Activated CD8-positive, alpha-beta memory T cell treated with anti-CD3 and anti-CD28 coated beads for 24 hours (primary cell): ENCODE data around the gene IRF2BPL.

Experiments
- DNase-seq: peaks from one replicate; pipeline ENCODE4 v3.0.0-alpha.2; 2020

Gene IRF2BPL

DNA sequence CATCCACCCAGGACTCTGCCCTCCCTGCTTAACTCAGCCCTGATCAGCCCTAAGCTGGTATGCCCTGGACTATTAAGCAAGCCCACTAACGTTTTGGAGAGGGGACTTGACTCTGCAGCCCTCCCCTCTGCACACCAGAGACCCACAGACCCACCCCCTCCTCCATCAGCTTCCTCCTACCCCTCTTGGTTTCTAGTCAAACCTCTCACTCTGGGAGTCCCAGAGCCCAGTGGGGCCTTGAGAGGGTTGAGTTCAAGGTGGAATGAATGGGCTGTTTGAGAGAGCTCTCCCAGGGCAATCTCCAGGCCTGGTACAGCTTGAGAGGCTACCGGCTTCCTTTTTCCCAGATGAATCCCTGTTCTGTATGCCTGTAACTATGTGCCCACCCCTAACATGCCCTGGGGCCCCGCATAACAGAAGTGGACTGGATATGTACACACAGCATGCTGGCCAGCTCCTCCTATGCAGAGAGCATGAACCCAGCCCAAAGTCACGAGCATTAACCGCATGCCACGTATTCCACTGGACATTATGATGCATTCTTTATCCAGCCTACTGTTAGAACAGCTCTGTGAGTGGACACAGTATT is 43.6 kb downstream of the IRF2BPL start:
- DNase-seq = no peak

DNA sequence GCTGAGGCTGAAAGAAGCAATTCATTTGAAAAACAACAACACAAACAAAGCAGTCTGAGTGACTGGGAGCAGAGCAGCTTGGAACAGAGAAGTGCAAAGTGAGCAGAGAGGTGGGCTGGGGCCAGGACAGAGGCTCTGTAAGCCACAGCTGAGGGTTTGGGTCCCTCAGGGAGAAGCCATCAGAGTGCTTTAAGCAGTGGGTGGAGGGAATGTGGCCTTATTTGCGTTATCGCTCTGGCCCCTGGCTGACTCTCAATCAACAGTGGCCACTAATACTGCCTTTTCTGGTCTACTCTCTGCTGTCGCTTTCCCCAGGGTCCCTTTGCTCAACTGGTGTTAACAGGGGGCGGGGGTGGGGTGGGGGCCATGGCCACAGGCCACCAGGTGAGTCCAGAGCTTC is 44.2 kb downstream of the IRF2BPL start:
- no peak for DNase-seq

DNA sequence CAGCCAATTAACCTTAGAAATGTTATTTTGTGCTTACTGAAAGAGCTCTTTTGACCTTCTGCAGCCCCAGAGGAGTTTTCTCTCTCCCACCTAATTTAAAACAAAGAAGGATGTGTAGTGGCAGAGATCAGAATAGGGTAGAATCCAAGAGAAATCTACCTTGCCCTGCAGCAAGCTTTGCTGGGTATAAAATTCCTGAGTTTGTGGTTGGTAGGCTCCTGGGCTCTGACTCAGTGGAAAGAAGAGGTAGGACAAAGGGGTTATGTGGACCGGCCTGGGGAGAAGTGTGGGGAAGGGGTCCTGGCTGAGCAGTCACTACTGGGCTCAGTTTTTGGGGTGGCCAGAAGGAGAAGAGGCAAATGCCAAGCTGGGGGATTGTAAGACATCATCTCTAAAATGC is 46.8 kb downstream of the IRF2BPL start:
- DNase-seq = no peak

DNA sequence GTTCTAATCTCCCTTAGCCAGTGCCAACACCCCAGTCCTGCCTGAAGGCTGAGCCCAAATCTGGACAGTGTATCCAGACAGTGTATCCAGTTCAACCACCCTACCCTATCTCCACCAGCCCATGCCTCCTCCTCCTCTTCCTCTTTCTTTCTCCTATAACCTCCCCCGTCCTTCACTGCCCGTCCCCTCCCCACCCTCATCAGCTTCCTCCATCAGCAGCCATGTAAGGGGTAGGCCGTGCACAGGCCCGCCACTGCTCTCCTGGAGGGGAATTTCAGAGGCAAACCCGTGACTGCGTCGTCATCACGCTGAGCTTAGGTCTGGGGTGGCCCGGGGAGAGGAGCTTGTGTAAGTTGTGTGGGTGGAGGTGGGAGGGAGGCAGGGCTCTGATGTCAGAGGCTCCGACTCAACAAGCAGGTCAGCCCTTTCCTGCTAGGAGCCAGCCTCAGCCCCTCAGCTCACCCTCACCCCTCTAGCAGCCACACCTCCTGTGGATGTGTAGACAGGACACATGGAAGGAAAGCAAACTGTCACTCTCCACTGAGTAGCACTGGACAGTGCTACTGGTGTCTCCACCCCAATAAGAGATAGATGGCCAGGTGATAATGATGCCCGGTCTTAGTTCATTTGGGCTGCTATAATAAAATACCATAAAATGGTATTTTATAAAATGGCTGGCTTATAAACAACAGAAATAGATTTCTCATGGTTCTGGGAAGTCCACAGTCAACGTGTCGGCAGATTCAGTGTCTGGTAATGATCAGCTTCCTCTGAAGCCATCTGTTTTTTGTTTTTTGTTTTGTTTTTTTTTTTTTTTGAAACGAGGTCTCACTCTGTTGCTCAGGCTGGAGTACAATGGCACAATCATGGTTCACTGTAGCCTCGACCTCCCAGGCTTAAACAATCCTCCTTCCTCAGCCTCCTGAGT is 50.5 kb downstream of the IRF2BPL start:
- peak; percentile 89 for DNase-seq

DNA sequence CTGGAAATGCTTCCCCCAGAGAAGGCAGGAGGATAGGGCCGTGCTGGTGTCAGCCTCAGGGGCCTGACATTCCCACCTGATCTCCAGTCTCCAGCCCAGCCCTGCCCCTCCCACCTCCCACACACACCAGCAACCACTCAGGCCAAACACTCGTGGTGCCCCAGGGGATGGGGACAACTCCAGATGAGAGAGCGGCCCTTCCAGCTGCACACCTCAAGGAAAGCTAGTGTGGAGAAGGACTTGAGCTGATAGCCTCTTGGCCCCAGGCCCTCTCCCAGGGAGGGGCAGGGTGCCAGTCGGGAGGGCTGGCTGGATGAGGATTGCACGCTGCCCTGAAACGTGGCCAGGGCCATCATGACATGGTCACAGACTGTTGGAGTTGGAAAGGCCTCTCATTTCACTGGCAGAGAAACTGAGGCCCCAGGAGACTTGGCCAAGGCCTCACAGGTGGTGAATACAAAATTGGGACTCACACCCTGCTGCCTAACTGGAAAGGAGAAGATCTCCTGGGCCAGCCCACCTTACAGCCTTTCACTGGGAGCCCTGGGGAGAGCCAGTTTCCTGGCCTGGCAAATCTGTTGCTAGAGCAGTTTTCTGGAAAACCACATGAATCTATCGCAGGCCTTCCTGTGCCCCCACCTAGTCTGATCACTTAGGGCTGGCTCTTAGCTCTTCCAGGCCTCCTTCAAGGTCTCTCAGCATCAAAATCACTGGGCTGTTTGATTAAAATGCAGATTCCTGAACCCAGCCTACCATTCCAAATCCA is 52.1 kb downstream of the IRF2BPL start:
- DNase-seq = no peak

DNA sequence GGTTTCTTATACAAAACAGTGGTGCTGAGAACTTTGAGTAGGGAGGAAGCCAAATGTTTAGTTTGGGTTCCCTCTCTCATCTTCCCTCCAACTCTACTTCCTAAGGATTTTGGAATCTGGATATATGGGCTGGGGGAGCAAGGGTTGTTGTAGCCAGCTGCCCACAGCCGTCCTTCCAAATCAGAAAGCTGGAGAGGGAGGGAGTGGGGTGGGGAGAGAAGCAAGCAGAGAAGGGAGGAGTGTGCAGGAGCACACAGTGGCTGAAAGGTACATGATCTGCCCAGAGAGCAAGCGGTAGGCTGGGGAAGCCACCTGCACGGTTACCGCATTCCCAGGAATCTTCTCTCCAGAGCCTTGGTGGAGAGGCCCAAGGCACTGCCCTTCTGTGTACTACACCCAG is 52.7 kb downstream of the IRF2BPL start:
- no peak for DNase-seq

DNA sequence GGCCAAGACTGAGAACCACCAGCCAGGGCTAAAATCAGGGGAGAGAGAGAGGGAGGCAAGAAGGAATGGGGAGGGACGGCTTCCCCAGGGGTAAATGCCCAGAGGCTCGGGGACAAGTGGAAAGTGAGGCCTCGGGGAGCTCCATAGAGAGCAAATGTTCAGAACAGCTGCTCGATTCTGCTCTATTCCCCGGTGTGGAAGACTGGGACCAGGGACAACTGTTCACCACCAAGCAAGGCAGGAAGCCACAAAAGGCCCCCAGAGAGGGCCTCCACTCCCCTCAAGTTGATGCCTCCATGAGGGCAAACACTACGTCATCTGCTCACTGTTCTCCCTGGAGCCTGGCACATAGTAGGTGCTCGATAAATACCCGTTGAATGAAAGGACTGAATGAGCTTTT is 53.5 kb downstream of the IRF2BPL start:
- DNase-seq = no peak
